Stimulated activated CD8-positive, alpha-beta memory T cell treated with anti-CD3 and anti-CD28 coated beads, Interleukin-2, amount 100 ng/mL, for 48 hours (primary cell): Measurements from ENCODE around the gene ZDHHC18.
"Not testable (repeated sequence)": the region's sequence is repeated elsewhere in the genome, so short reads cannot be mapped to it uniquely, and the experiment has no call there.

Source experiments
- DNase-seq, 2 donors: peaks; one replicate each; pipeline ENCODE4 v3.0.0-alpha.2; 2020; ENCODE audit warnings: low read depth in 2 of 2

ZDHHC18 gene

GRCh38 chr1:26791148-26791547 lies 35.3 kb upstream of the ZDHHC18 start:
- no peak for DNase-seq

DNA sequence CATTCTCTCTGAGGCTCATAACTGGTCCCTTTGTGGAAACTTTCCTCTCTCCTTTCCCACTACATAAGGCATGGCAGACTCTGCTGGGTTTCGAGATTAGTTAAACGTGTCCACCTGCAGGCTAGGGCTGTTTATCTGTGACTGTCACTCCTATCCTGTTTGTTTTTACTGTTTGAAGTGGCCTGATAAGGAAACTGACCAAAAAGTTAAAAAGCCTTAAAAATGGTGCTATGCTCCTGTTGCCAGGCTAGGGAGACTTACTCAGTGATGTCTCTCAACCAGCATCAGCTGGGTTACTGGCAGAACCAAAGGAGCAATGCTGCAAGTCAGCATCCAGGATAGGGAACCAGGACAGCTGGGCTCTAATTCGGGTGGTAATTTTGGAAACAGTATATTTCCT lies 34.9 kb upstream of the ZDHHC18 start:
- DNase-seq = no peak

- no peak for DNase-seq
These were observed 33.6 kb upstream of the ZDHHC18 start for GRCh38 chr1:26792924-26793323.

DNA sequence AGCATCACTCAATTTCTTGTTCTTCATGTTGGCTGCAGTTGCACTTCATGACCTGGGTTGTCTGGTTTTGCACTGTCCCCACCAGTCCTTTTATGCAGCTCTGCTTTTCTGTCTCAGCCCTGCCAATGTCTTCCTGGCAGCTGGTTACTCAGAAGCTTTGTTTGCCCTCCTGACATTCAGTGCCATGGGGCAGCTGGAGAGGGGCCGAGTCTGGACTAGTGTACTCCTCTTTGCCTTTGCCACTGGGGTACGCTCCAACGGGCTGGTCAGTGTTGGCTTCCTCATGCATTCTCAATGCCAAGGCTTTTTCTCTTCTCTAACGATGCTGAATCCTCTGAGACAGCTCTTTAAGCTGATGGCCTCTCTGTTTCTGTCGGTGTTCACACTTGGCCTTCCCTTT lies 32.1 kb upstream of the ZDHHC18 start:
- DNase-seq = no peak

- no peak for DNase-seq
These were observed 28.9 kb upstream of the ZDHHC18 start for GRCh38 chr1:26797627-26798026.

DNA sequence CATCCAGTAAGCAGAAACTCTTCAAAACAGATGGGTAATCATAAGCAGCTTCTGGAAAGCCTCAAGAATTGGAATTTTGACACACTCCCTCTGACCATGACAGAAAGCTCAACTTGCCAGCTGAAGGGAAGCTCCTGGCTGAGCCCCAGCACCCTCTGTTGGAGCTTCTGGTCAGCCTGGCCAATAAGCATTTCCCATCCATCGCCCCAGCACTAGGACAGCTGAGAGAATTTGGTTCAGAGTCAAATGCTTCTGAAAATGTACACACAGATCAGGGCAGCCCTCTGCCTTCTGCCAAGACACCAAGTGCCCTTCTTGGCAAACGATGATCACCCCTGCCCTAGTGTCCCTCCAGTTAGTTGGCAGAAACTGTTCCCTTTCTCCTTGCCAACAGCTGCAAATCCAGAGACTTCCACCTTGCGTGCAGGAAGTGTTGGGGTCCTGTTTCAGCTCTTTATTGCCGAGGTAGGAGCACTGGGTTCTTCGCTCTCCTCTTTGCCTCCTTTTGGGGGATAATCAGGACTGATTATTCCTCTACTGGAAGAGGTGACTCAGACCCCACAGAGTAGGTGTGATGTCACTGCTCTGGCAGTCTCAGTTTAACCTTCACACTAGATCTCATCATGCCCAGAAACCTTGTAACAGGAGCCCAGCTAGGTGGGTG lies 26.9 kb upstream of the ZDHHC18 start:
- no peak for DNase-seq

DNA sequence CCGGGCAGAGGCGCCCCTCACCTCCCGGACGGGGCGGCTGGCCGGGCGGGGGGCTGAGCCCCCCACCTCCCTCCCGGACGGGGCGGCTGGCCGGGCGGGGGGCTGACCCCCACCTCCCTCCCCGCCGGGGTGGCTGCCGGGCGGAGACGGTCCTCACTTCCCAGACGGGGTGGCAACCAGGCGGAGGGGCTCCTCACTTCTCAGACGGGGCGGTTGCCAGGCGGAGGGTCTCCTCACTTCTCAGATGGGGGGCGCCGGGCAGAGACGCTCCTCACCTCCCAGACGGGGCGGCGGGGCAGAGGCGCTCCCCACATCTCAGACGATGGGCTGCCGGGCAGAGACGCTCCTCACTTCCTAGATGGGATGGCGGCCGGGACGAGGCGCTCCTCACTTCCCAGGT lies 22.6 kb upstream of the ZDHHC18 start:
- DNase-seq = not testable (repeated sequence)

DNA sequence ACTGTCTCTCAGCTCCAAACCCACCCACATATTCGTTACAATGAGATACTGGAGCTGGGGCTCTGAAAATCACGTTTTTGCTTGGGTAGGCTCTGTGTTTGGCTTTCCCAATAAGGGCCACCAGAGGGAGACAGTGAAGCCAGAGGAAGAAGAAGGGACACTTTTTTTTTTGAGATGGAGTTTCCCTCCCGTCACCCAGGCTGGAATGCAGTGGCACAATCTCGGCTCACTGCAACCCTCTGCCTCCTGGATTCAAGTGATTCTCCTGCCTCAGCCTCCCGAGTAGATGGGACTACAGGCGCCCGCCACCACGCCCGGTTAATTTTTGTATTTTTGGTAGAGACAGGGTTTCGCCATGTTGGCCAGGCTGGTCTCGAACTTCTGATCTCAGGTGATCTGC lies 16.4 kb upstream of the ZDHHC18 start:
- peak in 1 of 2 donors; percentile 44 for DNase-seq

DNA sequence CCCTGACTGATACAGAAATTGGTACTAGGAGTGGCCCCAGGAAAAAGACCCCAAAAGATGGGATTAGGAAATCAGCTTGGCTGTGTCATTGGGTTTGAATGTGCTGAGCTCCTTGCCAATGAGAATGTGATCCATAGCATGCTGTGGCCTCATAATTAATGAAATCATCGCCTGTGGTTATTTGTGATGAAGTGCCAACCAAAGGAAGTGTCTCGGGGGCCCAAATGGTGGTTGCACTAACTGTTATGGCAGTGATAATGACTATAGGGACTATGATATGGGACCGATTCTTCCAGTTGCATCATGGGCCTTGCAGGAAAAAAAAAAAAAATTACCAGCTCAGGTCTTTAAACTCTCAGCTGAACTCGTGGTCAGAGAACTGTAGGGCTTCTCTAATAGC lies 15.4 kb upstream of the ZDHHC18 start:
- no peak for DNase-seq

- no peak for DNase-seq
These were observed 14.8 kb upstream of the ZDHHC18 start for GRCh38 chr1:26811708-26812107.

DNA sequence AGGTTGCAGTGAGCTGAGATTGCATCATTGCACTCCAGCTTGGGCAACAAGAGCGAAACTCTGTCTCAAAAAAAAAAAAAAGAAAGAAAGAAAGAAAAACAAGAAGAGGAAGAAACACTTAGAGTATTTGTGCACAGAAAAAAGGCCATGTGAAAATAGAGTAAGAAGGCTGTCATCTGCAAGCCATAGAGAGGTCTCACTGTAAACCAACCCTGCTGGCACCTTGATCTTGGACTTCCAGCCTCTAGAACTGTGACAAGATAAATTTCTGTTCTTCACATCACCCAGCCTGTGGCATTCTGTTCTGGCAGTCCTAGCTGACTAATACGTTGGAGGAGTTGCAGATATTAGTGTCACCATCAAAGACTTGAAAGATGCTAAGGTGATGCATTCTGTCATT lies 12.1 kb upstream of the ZDHHC18 start:
- no peak for DNase-seq

GRCh38 chr1:26814893-26815292 lies 11.6 kb upstream of the ZDHHC18 start:
- DNase-seq = no peak

DNA sequence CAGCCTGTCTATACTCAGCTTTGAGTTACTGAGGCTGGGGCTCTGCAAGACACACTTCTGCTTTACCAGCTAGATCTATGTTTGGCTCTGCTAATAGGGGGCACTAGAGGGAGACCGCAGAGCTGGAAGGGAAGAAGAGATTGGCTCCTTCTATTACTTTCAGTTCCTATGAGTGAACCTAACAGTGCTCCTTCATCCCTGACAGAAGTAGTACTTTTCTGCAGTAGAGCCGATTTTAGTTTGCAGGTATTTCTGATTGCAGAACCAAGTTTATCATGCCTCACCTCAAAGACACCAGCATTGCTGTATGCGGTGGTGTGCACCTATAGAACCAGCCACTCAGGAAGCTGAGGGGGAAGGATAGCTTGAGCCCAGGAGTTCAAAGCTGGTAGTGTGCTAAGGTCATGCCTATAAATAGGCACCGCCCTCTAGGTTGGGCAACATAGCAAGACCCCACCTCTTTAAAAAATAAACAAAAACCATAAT lies 5.7 kb upstream of the ZDHHC18 start:
- DNase-seq = no peak

GRCh38 chr1:26822737-26823395 lies 3.6 kb upstream of the ZDHHC18 start:
- DNase-seq = no peak

DNA sequence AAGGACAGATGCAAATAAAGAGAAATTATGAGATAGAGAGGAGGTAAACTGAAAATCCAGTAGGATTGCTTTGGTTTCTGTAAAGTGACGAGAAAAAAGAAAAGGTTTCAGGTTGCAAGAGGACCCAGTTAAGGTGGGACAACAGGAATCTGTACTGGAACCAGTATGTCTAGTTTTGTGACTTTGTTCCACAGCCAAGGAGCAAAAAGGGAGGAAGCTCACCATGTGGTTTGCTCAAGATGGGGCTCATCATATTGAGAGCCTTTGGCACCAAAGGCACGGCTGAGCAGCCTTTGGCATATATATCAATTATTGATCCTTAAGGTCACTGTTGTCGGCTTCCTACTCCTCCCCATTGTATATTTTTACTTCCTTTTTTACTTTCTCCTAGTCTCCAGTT lies 1.8 kb upstream of the ZDHHC18 start:
- no peak for DNase-seq

- DNase-seq = no peak
These were observed 667 bp downstream of the ZDHHC18 start for GRCh38 chr1:26827106-26827604.

GRCh38 chr1:26827663-26828062 lies 1.2 kb downstream of the ZDHHC18 start:
- DNase-seq = no peak

DNA sequence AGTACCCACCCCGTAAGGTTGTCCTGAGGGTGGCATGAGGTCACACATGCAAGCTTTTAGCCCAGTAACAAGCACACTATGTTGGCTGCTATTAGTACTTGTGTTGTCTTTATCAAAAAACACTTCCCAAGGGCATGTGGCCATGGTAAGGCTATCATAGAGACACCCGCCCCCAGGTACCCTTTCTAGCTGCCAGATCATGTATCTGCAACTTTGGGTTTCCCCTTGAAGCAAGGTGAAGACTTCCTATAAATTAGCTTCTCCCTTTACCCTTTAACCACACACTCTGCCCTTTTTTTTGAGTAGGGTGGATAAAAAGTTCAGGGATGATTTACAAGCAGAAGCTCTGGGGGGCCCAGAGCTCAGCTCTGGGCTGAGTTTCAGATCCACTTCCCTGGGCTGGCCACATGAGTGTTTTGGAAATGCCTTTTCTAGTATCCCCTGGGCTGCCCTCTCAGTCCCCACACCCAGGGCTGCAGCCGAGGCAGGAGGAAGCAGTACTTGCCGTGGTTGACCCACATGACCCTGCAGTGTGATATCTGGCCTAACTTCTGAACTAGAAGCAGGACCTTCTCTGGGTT lies 2.0 kb downstream of the ZDHHC18 start:
- no peak for DNase-seq

DNA sequence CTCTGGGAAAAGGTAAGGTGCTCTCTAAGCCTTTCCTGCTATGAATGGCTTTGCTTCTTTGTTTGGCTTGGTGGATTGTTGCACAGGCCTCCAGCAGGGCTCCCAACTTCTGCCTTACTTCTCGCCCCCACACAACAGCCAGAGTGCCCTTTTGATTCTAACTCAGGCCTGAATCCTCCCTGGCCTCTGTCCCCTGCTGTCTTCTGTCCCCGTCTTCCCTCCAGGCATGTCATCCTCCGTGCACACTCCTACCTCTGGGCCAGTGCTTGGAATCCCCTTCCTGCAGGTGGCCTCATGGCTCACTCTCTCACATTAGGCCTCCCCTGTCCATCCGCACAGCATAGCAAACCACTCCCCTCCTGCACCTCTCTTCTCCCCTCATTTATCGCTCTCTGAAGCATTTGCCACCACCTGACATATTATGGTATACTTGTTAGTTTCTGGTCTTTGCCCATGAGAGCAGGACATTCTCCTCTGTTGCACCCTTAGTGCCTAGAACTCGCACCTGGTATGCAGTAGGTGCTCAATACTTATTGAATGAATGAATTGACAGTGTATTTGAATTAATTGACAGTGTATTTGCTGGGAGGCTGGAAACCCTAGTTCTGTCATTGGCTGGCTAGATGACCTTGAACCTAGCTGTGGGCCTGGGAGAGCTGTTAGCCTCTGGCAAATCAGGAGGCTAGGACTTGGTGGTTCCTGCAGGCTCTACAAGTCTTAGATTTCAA lies 2.9 kb downstream of the ZDHHC18 start:
- DNase-seq = no peak

- DNase-seq = no peak
These were observed 4.6 kb downstream of the ZDHHC18 start for GRCh38 chr1:26831059-26831458.

- no peak for DNase-seq
These were observed 5.2 kb downstream of the ZDHHC18 start for GRCh38 chr1:26831546-26832248.
